ENCODE results near the gene CPN2.

DNA sequence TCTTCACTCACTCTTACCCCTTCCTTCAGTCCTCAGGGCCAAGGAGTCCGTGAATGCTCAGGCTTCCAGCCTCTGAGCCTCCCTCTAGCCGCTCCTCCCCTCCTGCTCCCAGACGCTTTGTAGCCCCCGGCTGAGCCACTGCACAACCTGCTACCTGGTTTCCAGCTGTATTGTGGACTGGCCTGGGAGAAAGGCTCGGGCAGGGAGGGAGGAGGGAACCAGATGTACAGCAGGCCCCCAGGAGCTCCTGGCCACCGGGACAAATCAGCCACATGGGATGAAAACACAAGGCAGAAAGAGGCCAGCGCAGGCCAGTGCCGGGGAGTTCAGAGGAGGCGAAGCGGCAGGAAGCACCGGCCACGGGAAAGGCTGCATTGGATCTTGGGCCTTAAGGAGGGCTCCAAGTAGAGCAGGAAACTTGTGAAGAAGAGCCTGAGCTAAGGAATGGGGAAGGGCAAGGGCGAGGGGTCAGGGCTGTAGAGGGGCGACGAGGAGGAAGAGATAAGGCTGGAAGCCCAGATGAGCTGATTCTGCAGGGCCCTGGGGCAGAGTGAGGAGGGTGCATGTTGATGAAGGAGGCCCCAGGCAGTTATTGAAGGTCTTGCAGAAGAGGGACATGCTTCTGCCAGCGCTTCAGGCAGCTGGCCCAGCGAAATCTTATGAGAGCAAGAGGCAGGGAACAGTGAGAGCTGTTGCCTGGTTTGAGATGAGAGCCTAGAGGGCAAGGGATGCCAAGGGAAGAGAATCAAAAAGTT, 14.3 kb downstream of the CPN2 start:
- no peak for TF ChIP-seq POLR2A (IDR thresholded peaks at IDR 0.05)
- TF ChIP-seq, protein P1, sequence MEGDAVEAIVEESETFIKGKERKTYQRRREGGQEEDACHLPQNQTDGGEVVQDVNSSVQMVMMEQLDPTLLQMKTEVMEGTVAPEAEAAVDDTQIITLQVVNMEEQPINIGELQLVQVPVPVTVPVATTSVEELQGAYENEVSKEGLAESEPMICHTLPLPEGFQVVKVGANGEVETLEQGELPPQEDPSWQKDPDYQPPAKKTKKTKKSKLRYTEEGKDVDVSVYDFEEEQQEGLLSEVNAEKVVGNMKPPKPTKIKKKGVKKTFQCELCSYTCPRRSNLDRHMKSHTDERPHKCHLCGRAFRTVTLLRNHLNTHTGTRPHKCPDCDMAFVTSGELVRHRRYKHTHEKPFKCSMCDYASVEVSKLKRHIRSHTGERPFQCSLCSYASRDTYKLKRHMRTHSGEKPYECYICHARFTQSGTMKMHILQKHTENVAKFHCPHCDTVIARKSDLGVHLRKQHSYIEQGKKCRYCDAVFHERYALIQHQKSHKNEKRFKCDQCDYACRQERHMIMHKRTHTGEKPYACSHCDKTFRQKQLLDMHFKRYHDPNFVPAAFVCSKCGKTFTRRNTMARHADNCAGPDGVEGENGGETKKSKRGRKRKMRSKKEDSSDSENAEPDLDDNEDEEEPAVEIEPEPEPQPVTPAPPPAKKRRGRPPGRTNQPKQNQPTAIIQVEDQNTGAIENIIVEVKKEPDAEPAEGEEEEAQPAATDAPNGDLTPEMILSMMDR (IDR thresholded peaks at IDR 0.05): no peak
- no peak for TF ChIP-seq EP300 (IDR thresholded peaks at IDR 0.05; ENCODE audit: low read depth)
- TF ChIP-seq POLR2AphosphoS5 (IDR thresholded peaks at IDR 0.05): no peak

Data from transverse colon (tissue), 4 donors.